Measurements from ENCODE around the gene TBC1D8. TPM values are rescaled to one million over a fixed set of nuclear protein-coding genes. Genes with fewer than 3 reads are reported as not detected.

The TBC1D8 gene
- total RNA-seq, 1 donor, result 13.4 TPM

GRCh38 chr2:101089942-101090799 lies 61.0 kb downstream of the TBC1D8 start:
- TF ChIP-seq CTCF (IDR thresholded peaks at IDR 0.05; ENCODE audit: insufficient read depth, low read depth, low read length), result no peak
- no peak for DNase-seq (ENCODE audit: low read depth)
- no peak overlapping the region for H3K4me3 ChIP-seq (ENCODE audit: low read depth, low read length)

- no peak for DNase-seq (ENCODE audit: low read depth)
- H3K4me3 ChIP-seq (ENCODE audit: low read depth, low read length), result no peak overlapping the region
- TF ChIP-seq CTCF (IDR thresholded peaks at IDR 0.05; ENCODE audit: insufficient read depth, low read depth, low read length), result no peak
Measured at GRCh38 chr2:101089419-101089818, 61.8 kb downstream of the TBC1D8 start.

GRCh38 chr2:101087638-101088037 lies 63.5 kb downstream of the TBC1D8 start:
- H3K4me3 ChIP-seq (ENCODE audit: low read depth, low read length), result no peak overlapping the region
- no peak for DNase-seq (ENCODE audit: low read depth)
- TF ChIP-seq CTCF (IDR thresholded peaks at IDR 0.05; ENCODE audit: insufficient read depth, low read depth, low read length), result no peak

GRCh38 chr2:101083613-101084012 lies 67.6 kb downstream of the TBC1D8 start:
- no peak for TF ChIP-seq CTCF (IDR thresholded peaks at IDR 0.05; ENCODE audit: insufficient read depth, low read depth, low read length)
- H3K4me3 ChIP-seq (ENCODE audit: low read depth, low read length), result no peak overlapping the region
- no peak for DNase-seq (ENCODE audit: low read depth)

GRCh38 chr2:101082998-101083397 lies 68.2 kb downstream of the TBC1D8 start:
- no peak for TF ChIP-seq CTCF (IDR thresholded peaks at IDR 0.05; ENCODE audit: insufficient read depth, low read depth, low read length)

GRCh38 chr2:101081375-101081907 lies 69.7 kb downstream of the TBC1D8 start:
- no peak for DNase-seq (ENCODE audit: low read depth)
- no peak overlapping the region for H3K4me3 ChIP-seq (ENCODE audit: low read depth, low read length)
- TF ChIP-seq CTCF (IDR thresholded peaks at IDR 0.05; ENCODE audit: insufficient read depth, low read depth, low read length), result no peak

More at GRCh38 chr2:101082998-101083397, 68.2 kb downstream of the TBC1D8 start:
- H3K4me3 ChIP-seq (ENCODE audit: low read depth, low read length), result no peak overlapping the region
- DNase-seq (ENCODE audit: low read depth), result no peak
